Hematopoietic multipotent progenitor cell treated with erythropoietin and hydrocortisone succinate and interleukin-3 and kit ligand, for 6 days (in vitro differentiated cells): ENCODE results near the gene VOPP1.
A peak's percentile ranks its signal among the peaks of the same experiment; 100 is the strongest.
"Not testable (repeated sequence)": the region's sequence is repeated elsewhere in the genome, so short reads cannot be mapped to it uniquely, and the experiment has no call there.

ENCODE experiments used
- DNase-seq: peaks from one replicate; pipeline ENCODE4 v3.0.0-alpha.2; 2015

VOPP1 gene

DNA sequence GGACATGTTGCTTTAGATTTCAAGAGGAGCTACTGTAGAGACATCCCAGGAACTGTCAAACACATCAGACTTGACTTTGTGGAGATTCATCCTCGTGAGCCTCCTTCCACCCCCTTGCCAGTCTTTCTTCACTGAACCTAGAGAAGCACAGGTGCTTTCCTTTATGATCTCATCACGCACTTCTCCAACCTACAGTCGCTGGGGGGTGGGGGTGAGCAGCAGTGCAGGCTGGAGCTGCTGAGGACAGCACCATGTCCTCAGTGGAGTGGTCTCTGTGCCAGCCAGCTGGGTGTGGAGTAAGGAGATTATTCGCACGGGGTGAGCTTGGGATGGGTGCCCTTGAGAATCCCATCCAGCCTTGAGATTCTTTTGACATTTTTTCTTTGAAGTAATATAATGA, 88.1 kb downstream of the VOPP1 start:
- no peak for DNase-seq

- no peak for DNase-seq
These were observed 89.3 kb downstream of the VOPP1 start for GRCh38 chr7:55483046-55483445.

DNA sequence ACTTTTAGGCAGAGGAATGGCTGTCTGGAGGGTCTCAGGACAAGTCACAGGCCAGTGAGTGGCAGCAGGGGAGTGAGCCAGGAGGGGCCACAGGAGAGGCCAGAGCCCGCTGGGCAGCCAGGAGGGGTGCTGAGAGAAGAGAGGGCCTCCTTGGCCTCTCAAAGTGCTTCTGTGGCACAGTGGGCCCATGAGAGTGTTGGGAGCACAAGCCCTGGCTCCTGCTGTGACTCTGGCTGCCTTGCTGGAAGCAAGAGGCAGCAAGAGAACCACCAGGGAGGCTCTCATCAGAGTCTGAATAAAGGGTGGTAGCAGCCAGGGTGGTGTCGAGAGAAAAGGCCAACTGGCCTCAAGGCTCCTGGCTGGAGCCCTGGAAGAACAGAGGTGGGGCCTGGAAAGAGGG, 91.1 kb downstream of the VOPP1 start:
- no peak for DNase-seq

DNA sequence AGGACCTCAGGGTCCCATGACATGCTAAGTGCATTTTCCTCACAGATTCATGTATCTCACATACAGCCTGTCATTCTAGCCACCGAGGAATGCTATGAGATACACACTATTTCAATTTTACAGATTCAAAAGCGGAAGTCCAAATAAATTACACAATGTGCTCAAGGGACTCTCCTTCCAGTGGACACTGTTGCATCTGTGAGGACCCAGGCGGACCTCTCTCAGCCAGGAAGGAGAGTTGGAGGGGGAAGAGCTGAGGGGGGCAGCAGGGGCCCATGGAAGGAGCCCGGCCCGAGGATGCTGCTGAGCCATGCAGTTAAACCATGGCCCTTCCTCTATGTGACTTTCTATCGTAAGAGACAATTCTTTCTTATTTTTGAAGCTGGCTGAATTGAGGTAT, 93.6 kb downstream of the VOPP1 start:
- DNase-seq, result no peak

GRCh38 chr7:55477781-55478374, 94.4 kb downstream of the VOPP1 start:
- no peak for DNase-seq

DNA sequence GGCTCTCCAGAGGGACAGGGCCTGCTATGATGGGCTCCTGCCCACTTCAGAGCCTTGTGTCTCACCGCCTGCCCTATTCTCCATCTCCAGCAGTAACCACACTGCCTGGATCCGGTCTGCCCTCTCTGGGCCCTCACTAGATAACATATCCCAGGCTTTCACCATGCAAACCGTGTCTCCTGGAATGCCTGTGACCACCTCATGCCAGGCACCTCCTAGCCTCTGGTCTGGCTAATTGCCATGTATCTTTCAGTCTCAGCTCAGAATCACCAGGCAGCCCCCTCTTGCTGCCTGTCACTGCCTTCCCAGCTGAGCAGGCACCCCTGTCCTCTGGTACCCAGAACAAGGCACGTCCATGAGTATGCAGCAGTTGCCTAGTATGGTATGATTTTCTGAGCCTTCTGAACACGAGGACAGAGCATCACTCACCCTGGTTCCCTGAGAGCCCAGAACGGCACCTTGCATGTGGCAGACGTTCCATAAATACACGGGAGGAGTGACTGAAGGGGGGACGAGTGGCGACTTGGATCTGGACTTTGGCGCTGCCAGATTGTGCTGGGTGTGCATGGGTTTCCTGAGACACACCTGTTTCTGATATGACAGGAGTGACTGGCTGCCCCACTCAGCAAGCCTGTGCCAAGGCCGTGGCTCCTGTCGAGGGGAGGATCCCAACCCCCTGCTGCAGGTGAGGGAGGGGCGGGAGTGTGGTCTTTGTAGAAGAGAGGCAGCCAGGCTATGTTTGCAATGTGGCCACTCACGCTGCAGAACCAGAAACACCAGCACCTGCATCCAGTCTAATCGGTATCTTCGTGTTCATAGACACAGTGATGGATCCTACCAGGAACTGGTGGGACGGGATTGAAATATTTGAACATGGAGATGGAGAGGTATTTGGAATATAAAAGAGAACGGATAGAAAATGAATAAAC, 95.2 kb downstream of the VOPP1 start:
- no peak for DNase-seq

DNA sequence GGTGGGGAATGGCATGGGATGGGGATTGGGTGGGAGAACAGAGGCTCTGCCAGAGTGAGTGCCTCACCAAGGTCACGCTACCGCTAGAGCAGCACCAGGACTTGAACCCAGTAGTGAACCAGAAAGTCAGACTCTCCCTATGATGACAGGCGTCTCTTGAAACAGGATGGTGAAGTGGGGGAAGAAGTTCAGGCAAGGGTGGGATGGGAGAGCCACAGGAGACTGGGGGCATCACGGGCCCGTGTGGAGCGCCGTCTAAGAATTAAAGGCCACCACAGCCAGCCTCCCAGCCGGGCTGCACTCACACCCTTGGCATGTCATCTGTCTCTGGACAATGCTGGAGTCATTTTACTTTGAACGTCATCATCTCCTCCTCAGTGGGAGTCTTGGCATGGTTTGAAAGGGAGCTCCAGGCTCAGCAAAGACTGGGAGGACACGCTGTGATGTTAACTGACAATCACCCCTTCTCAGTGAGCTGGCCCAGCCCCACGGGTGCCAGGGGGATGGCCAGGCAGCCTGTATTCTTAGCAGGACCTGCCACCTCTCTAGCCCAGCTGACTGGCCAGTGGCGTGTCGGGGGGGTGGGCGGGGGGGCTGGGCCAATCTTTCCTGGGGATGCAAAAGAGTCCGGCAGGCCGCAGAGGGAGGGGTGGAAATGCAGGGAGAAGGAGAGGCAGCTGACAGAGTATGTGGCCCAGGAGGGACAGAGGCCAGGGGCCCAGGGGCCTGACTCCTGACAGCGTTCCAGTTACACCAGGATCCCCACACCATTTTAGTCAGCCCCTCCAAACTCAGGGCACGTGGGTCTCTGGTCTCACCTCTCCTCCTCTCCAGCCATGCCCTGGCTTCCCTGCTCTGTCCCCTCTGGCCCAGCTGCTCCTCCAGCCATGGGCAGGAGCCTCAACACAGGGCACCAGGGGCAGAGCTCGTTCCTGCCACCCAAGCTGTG, 96.2 kb downstream of the VOPP1 start:
- no peak for DNase-seq

DNA sequence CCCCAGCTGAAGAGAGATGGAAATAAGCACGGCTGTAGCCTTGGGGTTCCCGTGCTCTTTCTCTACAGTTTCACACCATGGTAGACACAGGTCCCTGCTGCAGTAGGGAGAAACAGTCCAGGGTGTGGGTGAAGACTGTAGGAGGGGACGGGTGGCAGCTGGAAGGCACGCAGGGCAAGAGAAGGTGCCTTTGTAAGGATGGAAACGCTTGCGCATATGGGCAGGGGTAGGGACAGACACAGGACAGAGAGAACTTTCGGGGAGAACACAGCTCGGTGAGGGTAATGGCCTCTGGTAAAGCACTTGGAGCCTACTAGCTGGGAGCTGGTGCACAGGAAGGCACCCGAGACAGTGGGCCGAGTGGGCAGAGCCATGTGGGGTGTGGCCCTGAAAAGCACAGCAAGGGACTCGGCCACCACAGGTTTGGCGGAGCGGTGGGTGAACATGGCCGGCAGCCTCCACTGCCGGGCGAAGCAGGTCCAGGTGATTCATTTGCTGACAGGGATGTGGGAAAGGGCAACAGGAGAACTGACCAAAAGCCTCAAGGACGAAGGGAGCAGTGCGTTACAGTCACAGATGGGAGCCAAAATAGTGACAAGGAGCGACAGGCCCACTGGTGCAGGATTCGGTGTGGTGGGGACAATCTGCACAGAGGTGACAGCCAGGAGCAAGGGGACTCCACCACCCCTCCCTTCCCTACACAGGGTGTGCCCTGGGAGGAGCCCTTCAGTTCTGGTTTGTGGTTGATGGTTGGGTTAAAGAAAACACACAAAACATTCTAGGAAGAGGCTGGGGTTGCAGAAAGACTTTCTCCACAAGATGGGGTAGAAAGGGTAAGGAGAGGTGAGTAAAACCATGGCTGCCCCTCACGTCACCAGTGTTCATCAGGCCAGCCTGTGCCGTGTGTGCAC, 97.1 kb downstream of the VOPP1 start:
- peak; percentile 35 for DNase-seq

DNA sequence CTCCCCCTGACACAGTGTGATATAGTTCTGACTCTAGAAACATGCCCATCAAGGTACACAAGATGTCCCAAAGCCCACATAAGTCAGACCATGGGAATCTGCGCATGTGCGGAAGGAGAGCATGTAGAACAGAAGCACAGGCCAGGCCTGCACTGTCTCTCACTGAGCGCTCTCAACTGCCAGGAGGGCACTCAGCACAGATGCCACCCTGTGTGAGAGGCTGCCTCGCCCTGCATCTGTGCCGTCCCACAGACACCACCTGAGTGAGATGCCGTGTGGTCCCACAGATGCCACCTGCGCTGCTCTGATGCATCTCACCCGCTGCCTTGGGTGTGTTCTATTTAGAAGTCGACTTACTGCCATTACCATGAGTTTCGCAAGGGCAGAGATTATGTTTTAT, 98.4 kb downstream of the VOPP1 start:
- DNase-seq, result no peak

- DNase-seq, result no peak
These were observed 99.2 kb downstream of the VOPP1 start for GRCh38 chr7:55472928-55473725.

GRCh38 chr7:55472406-55472805, 99.9 kb downstream of the VOPP1 start:
- not testable (repeated sequence) for DNase-seq

- DNase-seq, result not testable (repeated sequence)
These were observed 100.7 kb downstream of the VOPP1 start for GRCh38 chr7:55471594-55471993.

GRCh38 chr7:55470261-55470660, 102.0 kb downstream of the VOPP1 start:
- no peak for DNase-seq

DNA sequence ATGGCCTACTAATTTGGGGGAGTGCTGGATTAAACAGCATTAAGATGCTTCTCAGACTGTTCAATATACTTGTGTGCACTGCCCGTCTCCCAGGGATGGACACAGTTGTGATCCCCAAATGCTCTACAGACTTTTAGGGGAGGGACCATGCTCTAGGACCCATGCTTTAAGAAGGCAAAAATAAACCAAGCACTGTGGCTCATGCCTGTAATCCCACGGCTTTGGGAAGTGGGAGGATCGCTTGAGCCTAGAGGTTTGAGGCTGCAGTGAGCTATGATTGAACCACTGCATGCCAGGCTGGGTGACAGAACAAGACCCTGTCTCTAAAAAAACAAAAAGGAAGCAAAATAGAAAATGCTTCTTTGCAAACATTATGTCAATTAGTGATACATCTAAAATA, 102.6 kb downstream of the VOPP1 start:
- no peak for DNase-seq

GRCh38 chr7:55469271-55469681, 103.0 kb downstream of the VOPP1 start:
- DNase-seq, result no peak

- DNase-seq, result no peak
These were observed 103.8 kb downstream of the VOPP1 start for GRCh38 chr7:55468495-55468894.

DNA sequence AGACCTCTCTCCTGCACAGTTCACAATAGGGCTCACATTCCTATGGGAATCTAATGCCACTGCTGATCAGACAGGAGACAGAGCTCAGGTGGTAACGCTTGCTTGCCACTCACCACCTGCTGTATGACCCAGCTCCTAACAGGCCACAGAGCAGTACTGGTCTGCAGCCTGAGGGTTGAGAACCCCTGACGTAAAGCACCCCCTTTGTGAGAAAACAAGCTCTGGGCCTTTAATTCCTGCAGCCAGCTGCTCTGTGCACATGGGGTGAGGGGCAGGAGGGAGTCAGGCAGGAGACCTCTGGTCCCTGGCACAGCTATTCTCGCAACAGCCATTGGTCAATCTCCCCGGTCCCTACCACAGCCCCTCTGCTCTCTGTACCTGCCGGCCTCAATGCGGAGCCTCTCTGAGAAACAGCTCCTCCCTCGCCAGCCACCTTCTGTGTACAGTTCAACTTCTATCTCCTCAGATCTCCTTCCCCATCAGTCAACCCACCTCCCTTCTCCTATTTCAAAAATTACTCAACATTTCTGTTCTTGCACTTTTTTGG, 105.2 kb downstream of the VOPP1 start:
- DNase-seq, result no peak

GRCh38 chr7:55465691-55466090, 106.6 kb downstream of the VOPP1 start:
- DNase-seq, result no peak

- no peak for DNase-seq
These were observed 107.9 kb downstream of the VOPP1 start for GRCh38 chr7:55464422-55464821.

DNA sequence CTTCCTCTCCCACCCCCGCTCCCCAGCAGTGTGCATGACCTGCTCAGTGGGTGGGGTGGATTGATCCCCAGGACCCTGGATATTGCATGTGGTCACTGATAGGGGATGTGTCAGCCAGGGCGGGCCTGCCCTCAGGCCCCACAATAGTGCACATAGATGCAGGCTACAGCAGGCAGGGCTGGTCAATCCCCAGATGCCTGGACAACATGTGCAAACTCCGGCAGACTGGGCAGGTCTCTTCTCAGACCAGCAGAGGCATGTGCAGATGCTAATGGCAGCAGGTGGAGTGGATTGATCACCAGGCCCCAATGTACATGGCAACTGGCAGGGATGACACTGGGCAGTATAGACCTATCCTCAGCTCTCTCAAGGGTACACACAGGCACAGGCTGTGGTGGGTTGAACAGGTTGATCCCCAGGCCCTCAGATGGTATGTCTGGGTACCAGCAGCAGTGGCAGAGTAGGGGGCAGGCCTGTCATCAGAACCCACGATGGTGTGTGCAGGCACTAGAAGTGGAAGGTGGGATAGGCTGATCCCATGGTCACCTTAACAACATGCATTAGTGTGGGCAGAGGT, 108.5 kb downstream of the VOPP1 start:
- DNase-seq, result no peak

DNA sequence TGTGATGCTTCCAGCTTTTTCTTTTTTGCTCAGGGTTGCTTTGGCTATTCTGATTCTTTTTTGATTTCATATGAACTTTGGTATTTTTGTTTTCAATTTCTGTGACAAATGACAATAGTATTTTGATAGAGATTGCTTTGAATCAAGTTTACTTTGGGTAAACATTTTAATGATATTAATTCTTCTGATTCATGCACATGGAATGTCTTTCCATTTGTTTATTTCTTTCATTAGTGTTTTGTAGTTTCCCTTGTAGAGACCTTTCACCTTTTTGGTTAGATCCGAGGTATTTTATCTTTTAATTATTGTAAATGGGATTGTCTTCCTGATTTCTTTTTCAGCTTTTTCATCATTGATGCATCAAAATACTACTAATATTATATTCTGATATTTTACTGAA, 114.0 kb downstream of the VOPP1 start:
- DNase-seq, result no peak
